SU-DHL-6 (cell line): ENCODE data around the gene SKA3.
"Not testable (repeated sequence)": the region's sequence is repeated elsewhere in the genome, so short reads cannot be mapped to it uniquely, and the experiment has no call there.

Experiments used
- H2AFZ ChIP-seq: fragments of 200-600 bp; sonication (generic); 2 replicates; pipeline ENCODE4 v1.6.1; 2014; ENCODE audit warnings: low read depth, mild to moderate bottlenecking, moderate library complexity, mixed read lengths, antibody characterized with exemption, low read length; ENCODE audit not compliant: severe bottlenecking
- H3F3A ChIP-seq: fragments of 200-600 bp; shearing (Covaris generic); 2 replicates; pipeline ENCODE4 v1.6.0; 2016; ENCODE audit warnings: antibody characterized with exemption, mild to moderate bottlenecking; ENCODE audit not compliant: insufficient read depth
- H3K27ac ChIP-seq: fragments of 200-600 bp; sonication (generic); 2 replicates; pipeline ENCODE4 v1.5.1; 2016; ENCODE audit warnings: low read depth, mild to moderate bottlenecking, low read length, moderate library complexity, mixed read lengths
- H3K27me3 ChIP-seq: fragments of 200-600 bp; sonication (generic), shearing (Covaris generic); 2 replicates; pipeline ENCODE4 v1.6.0; 2014; ENCODE audit warnings: mild to moderate bottlenecking, low read length
- H3K36me3 ChIP-seq: fragments of 200-600 bp; sonication (generic); 2 replicates; pipeline ENCODE4 v1.6.1; 2014; ENCODE audit warnings: mild to moderate bottlenecking, low read length, mixed read lengths
- H3K4me2 ChIP-seq: fragments of 300-600, 200-600 bp; shearing (Covaris generic), sonication (generic); 2 replicates; pipeline ENCODE4 v1.6.0; 2014; ENCODE audit warnings: low read length, low read depth, mild to moderate bottlenecking; ENCODE audit not compliant: poor library complexity, severe bottlenecking
- H3K4me3 ChIP-seq: fragments of 200-600 bp; sonication (generic); 2 replicates; pipeline ENCODE4 v1.5.1; 2014; ENCODE audit warnings: antibody characterized with exemption, low read length, mild to moderate bottlenecking, mixed read lengths; ENCODE audit not compliant: insufficient read depth, poor library complexity, severe bottlenecking
- H3K79me2 ChIP-seq: fragments of 200-600 bp; sonication (generic); 2 replicates; pipeline ENCODE4 v1.6.1; 2014; ENCODE audit warnings: mild to moderate bottlenecking, low read length, moderate library complexity; ENCODE audit not compliant: insufficient read depth
- H3K9ac ChIP-seq: fragments of 200-600 bp; sonication (generic); 2 replicates; pipeline ENCODE4 v1.7.0; 2014; ENCODE audit warnings: mild to moderate bottlenecking, low read length
- H3K9me2 ChIP-seq: fragments of 200-600 bp; sonication (generic); replicated peaks from 2 replicates; pipeline ENCODE4 v1.6.1; 2014; ENCODE audit warnings: low read length; ENCODE audit not compliant: insufficient read depth
- H3K9me3 ChIP-seq: fragments of 200-600 bp; sonication (generic); 2 replicates; pipeline ENCODE4 v1.6.1; 2014; ENCODE audit warnings: low read length, mixed read lengths; ENCODE audit not compliant: insufficient read depth
- H4K20me1 ChIP-seq: fragments of 200-600 bp; sonication (generic); 2 replicates; pipeline ENCODE4 v1.6.1; 2014; ENCODE audit warnings: low read depth, mild to moderate bottlenecking, antibody characterized with exemption, low read length, moderate library complexity, mixed read lengths
- CTCF ChIP-seq: fragments of 200-600 bp; sonication (generic); IDR thresholded peaks from one replicate; pipeline ENCODE4 v1.5.1; 2017; ENCODE audit warnings: antibody characterized with exemption, mild to moderate bottlenecking, low read length, moderate library complexity; ENCODE audit not compliant: insufficient read depth, poor library complexity, severe bottlenecking
- EZH2phosphoT487 ChIP-seq: fragments of 200-600 bp; sonication (generic), shearing (Covaris generic); conservative IDR thresholded peaks from 2 replicates; pipeline ENCODE4 v1.6.1; 2018; ENCODE audit warnings: mild to moderate bottlenecking, antibody characterized with exemption, low read length, moderate library complexity, mixed read lengths

The SKA3 gene

GRCh38 chr13:21176215-21176981 is at the start of gene SKA3, which contains the start of gene MRPL57:
Gene SKA3, minus strand, starts transcription at chr13:21176552. Its CDS starts 75 bp downstream, at chr13:21176477.
Gene MRPL57, plus strand, starts transcription at chr13:21176658. Its CDS starts 259 bp downstream, at chr13:21176917.
- peak within 1 kb of the TSS; percentile 85 for H3K9ac ChIP-seq
- H3K36me3 ChIP-seq = peaks cover 10% of the 10 kb centered on the region
- peaks cover 63% of the 10 kb centered on the region for H3K79me2 ChIP-seq
- peak within 1 kb of the TSS; percentile 98 for H3K4me2 ChIP-seq
- peaks cover 11% of the 10 kb centered on the region; the same call in 1 of the 2 replicates for H4K20me1 ChIP-seq
- peak within 1 kb of the TSS; percentile 66 for H2AFZ ChIP-seq
- peak within 1 kb of the TSS; percentile 82 for H3K27ac ChIP-seq
- no peaks in the 10 kb centered on the region for H3K9me2 ChIP-seq
- H3K27me3 ChIP-seq = no peaks in the 10 kb centered on the region
- no peaks in the 10 kb centered on the region for H3K9me3 ChIP-seq
- TF ChIP-seq EZH2phosphoT487 = no peak
- TF ChIP-seq CTCF = no peak
- peaks cover 16% of the 10 kb centered on the region for H3F3A ChIP-seq
- H3K4me3 ChIP-seq = peak within 1 kb of the TSS; percentile 69

GRCh38 chr13:21225082-21225481 is 48.7 kb upstream of the SKA3 start:
- H3K4me2 ChIP-seq = no peak overlapping the region
- no peak overlapping the region for H3K27ac ChIP-seq
- no peaks in the 10 kb centered on the region for H4K20me1 ChIP-seq
- no peaks in the 10 kb centered on the region for H3K9me3 ChIP-seq
- TF ChIP-seq EZH2phosphoT487 (no peak), CTCF (no peak)
- H2AFZ ChIP-seq = no peak overlapping the region
- H3K36me3 ChIP-seq = no peaks in the 10 kb centered on the region
- H3F3A ChIP-seq = no peaks in the 10 kb centered on the region
- no peak overlapping the region for H3K9ac ChIP-seq
- H3K9me2 ChIP-seq = no peaks in the 10 kb centered on the region
- H3K79me2 ChIP-seq = no peaks in the 10 kb centered on the region
- H3K27me3 ChIP-seq = no peaks in the 10 kb centered on the region
- no peak overlapping the region for H3K4me3 ChIP-seq

- Histone ChIP-seq H2AFZ (no peak overlapping the region), H3K9me3 (no peaks in the 10 kb centered on the region), H4K20me1 (no peaks in the 10 kb centered on the region), H3K27me3 (no peaks in the 10 kb centered on the region), H3K36me3 (no peaks in the 10 kb centered on the region), H3K27ac (no peak overlapping the region), H3K79me2 (no peaks in the 10 kb centered on the region), H3K9me2 (no peaks in the 10 kb centered on the region), H3K4me2 (no peak overlapping the region), H3F3A (no peaks in the 10 kb centered on the region), H3K9ac (no peak overlapping the region), H3K4me3 (no peak overlapping the region)
- TF ChIP-seq EZH2phosphoT487 (no peak), CTCF (no peak)
Measured at GRCh38 chr13:21221268-21221667, 44.9 kb upstream of the SKA3 start.

GRCh38 chr13:21219716-21220115 is 43.4 kb upstream of the SKA3 start:
- H4K20me1 ChIP-seq, H3K9ac ChIP-seq, H3K9me3 ChIP-seq, H3K9me2 ChIP-seq, H3K36me3 ChIP-seq, H3K4me3 ChIP-seq, H3K27ac ChIP-seq, H3K79me2 ChIP-seq, H3K4me2 ChIP-seq, H3F3A ChIP-seq, H3K27me3 ChIP-seq, H2AFZ ChIP-seq: not testable (repeated sequence)
